Subcutaneous abdominal adipose tissue (tissue), 5 donors: Measurements from ENCODE around the gene OXCT2.
"Not testable (repeated sequence)": the region's sequence is repeated elsewhere in the genome, so short reads cannot be mapped to it uniquely, and the experiment has no call there.

ENCODE experiments used
- H3K27ac ChIP-seq: one replicate; pipeline ENCODE4 v1.7.0; 2013; ENCODE audit warnings: low read depth, mild to moderate bottlenecking, inconsistent platforms, low read length, moderate library complexity
- H3K27me3 ChIP-seq, 5 donors: one replicate each; pipeline ENCODE4 v1.7.0; 2013; ENCODE audit warnings: low read length in 5 of 5, inconsistent platforms in 1 of 5; ENCODE audit not compliant: control insufficient read depth in 5 of 5, insufficient read depth in 4 of 5
- H3K36me3 ChIP-seq, 5 donors: one replicate each; pipeline ENCODE4 v1.7.0; 2013; ENCODE audit warnings: low read length in 5 of 5; ENCODE audit not compliant: control insufficient read depth in 5 of 5, insufficient read depth in 5 of 5
- H3K4me1 ChIP-seq, 5 donors: one replicate each; pipeline ENCODE4 v1.7.0; 2013; ENCODE audit warnings: low read length in 5 of 5, mild to moderate bottlenecking in 3 of 5, moderate library complexity in 1 of 5; ENCODE audit not compliant: control insufficient read depth in 5 of 5, insufficient read depth in 5 of 5
- H3K4me3 ChIP-seq, 5 donors: one replicate each; pipeline ENCODE4 v1.7.0; 2013; ENCODE audit warnings: low read length in 5 of 5, low read depth in 1 of 5
- H3K9ac ChIP-seq, 5 donors: one replicate each; pipeline ENCODE4 v1.7.0; 2013; ENCODE audit warnings: low read length in 5 of 5, mild to moderate bottlenecking in 4 of 5, moderate library complexity in 3 of 5
- H3K9me3 ChIP-seq, 5 donors: one replicate each; pipeline ENCODE4 v1.7.0; 2013; ENCODE audit warnings: low read length in 5 of 5; ENCODE audit not compliant: control insufficient read depth in 5 of 5
- donor health status: healthy.
- donor health status: healthy.
- donor health status: healthy.
- donor health status: healthy.
- donor health status: healthy.

Gene OXCT2

DNA sequence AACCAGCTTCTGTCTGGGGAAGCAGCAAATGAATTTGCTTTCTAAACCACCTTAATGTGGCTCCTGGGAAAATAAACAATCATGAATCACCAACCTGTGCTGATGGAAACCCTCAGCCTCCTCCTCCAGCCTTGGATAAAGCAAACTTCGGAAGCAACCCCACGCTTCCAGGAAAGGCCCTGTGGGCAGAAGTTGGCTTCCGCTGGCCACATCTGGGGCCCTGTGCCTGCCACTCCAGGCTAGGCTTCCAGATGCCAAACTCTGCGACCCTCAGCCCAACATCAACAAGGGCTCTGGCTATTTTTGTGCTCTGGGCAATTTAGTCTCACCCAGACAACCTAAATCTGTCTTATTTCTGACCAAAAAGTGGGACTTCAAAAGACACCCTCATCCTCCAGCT is 6.2 kb upstream of the OXCT2 start:
- Histone ChIP-seq H3K9me3 (no peaks in the 10 kb centered on the region), H3K9ac (no peak overlapping the region), H3K27me3 (peaks cover 0 to 9% (median 0%) of the 10 kb centered on the region in 5 donors), H3K4me3 (no peak overlapping the region), H3K27ac (no peak overlapping the region), H3K4me1 (no peaks in the 10 kb centered on the region), H3K36me3 (no peaks in the 10 kb centered on the region)

- H3K4me1 ChIP-seq: no peaks in the 10 kb centered on the region
- H3K27me3 ChIP-seq: peaks cover 0 to 9% (median 0%) of the 10 kb centered on the region in 5 donors
- no peak overlapping the region for H3K9ac ChIP-seq
- no peaks in the 10 kb centered on the region for H3K36me3 ChIP-seq
- H3K4me3 ChIP-seq: no peak overlapping the region
- H3K27ac ChIP-seq: no peak overlapping the region
- no peaks in the 10 kb centered on the region for H3K9me3 ChIP-seq
Observed at GRCh38 chr1:39776886-39777285, 5.7 kb upstream of the OXCT2 start.

- no peak overlapping the region for H3K9ac ChIP-seq
- H3K36me3 ChIP-seq: no peaks in the 10 kb centered on the region
Observed at GRCh38 chr1:39776400-39776713, 5.2 kb upstream of the OXCT2 start.

DNA sequence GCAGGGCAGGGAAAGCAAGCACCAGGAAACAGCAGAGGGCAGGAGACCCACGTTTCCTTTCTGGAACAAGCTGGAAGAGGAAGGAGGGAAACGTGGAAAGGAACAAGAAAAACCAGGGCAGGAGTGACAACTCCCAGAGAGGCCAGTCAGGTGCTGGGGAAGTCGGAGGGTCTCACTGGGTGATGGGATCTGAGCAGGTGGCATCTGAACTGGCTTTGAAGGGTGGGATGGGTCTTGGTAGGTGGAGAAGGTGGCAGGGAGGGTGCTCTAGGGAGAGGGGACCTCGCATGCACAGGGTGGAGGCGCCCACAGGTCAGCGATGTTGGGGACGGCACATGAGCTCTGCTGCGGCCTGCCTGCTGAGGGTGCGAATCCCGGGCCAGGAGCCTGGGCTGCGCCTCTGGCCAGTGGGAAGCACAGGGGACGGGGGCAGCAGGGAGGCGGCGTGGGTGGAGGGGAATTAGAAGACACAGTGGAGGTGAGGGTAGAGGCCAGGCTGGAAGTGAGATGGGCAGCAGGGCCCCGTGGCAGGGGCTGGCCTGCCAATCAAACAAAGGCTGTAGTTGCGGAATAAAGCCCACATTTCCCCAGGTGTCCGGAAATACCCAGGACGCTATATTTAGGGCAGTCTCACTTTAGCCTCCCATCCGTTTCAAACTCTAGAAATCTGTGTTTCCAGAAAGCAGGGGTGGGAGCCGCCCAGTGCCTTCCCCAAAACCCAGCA is 4.7 kb upstream of the OXCT2 start:
- H3K27me3 ChIP-seq, H3K4me1 ChIP-seq, H3K9ac ChIP-seq, H3K9me3 ChIP-seq, H3K36me3 ChIP-seq, H3K27ac ChIP-seq, H3K4me3 ChIP-seq: not testable (repeated sequence)

More at GRCh38 chr1:39776400-39776713, 5.2 kb upstream of the OXCT2 start:
- no peaks in the 10 kb centered on the region for H3K4me1 ChIP-seq
- H3K27ac ChIP-seq: no peak overlapping the region
- no peak overlapping the region for H3K4me3 ChIP-seq
- H3K27me3 ChIP-seq: peaks cover 0 to 9% (median 0%) of the 10 kb centered on the region in 5 donors
- H3K9me3 ChIP-seq: no peaks in the 10 kb centered on the region

GRCh38 chr1:39775141-39775540 is 4.0 kb upstream of the OXCT2 start:
- not testable (repeated sequence) for H3K9ac ChIP-seq, H3K27me3 ChIP-seq, H3K4me3 ChIP-seq, H3K4me1 ChIP-seq, H3K36me3 ChIP-seq, H3K27ac ChIP-seq, H3K9me3 ChIP-seq

GRCh38 chr1:39773369-39773979 is 2.3 kb upstream of the OXCT2 start:
- not testable (repeated sequence) for H3K27me3 ChIP-seq

GRCh38 chr1:39770100-39771021 is 787 bp downstream of the OXCT2 start:
- H3K36me3 ChIP-seq, H3K9me3 ChIP-seq, H3K9ac ChIP-seq, H3K4me1 ChIP-seq, H3K27me3 ChIP-seq, H3K27ac ChIP-seq, H3K4me3 ChIP-seq: not testable (repeated sequence)

More at GRCh38 chr1:39773369-39773979, 2.3 kb upstream of the OXCT2 start:
- H3K4me3 ChIP-seq, H3K36me3 ChIP-seq, H3K27ac ChIP-seq, H3K9ac ChIP-seq, H3K9me3 ChIP-seq, H3K4me1 ChIP-seq: not testable (repeated sequence)

- not testable (repeated sequence) for H3K27me3 ChIP-seq, H3K36me3 ChIP-seq, H3K9ac ChIP-seq, H3K9me3 ChIP-seq, H3K4me3 ChIP-seq, H3K27ac ChIP-seq, H3K4me1 ChIP-seq
Observed at GRCh38 chr1:39769502-39769901, 1.6 kb downstream of the OXCT2 start.

DNA sequence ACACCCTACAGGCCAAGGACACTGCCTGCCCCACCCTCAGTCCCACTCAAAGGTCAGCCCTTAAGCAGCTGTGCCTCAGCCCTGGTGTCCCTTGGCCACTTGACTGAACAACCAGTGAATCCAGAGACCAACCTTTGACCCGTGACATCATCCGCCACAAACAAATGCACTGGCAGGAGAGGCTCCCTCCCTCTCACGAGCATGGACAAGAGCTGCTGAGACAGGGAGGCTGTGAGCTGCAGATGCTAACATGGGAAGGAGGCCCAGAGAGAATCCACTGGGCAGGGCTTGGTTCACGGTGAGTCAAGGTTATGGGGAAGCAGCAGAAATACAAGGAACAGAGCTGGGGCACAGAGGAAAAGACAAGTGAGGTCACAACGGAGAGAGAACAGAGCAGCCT is 4.7 kb downstream of the OXCT2 start:
- H3K9ac ChIP-seq, H3K4me3 ChIP-seq, H3K4me1 ChIP-seq, H3K27ac ChIP-seq, H3K36me3 ChIP-seq, H3K27me3 ChIP-seq, H3K9me3 ChIP-seq: not testable (repeated sequence)

DNA sequence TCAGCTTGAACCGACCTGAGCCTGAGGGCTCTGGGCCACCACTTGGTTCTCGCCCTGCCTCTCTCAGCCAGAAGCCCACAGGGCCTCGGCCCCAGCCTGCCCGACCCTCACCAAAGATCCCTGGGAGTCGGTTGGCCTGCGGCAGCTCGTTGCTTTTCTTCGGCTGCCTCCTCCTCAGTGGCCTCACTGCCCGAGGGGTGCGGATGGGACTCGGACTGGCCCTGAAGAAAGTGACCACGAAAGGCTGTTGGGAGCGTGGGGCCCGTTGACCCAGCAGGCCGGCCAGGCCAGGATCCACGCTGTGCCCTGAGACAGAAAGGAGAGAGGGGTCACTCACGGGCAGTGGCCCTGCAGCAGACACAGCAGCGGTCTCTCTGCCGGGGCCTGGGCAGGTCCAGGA is 6.6 kb downstream of the OXCT2 start:
- H3K36me3 ChIP-seq: peaks cover 0 to 16% (median 11%) of the 10 kb centered on the region in 5 donors
- not testable (repeated sequence) for H3K4me1 ChIP-seq, H3K4me3 ChIP-seq

More for the DNA sequence above, 6.6 kb downstream of the OXCT2 start:
- not testable (repeated sequence) for H3K27me3 ChIP-seq, H3K9me3 ChIP-seq, H3K9ac ChIP-seq, H3K27ac ChIP-seq
